ENCODE data around the gene ZBTB38.

Gene ZBTB38

GRCh38 chr3:141410846-141411245 is 42.5 kb downstream of the ZBTB38 start:
- no peak for DNase-seq (ENCODE audit: low spot score)
- in situ Hi-C loops (cut with MboI; ENCODE audit: low pct_unique_long_range_greater_than_20kb, low sequenced_read_pairs, unreplicated experiment) = no loop called here
- no peak for TF ChIP-seq CTCF (IDR thresholded peaks at IDR 0.05; ENCODE audit: extremely low read depth, insufficient read depth, missing control alignments)

- in situ Hi-C loops (cut with MboI; ENCODE audit: low pct_unique_long_range_greater_than_20kb, low sequenced_read_pairs, unreplicated experiment) = no loop called here
- no peak for TF ChIP-seq CTCF (IDR thresholded peaks at IDR 0.05; ENCODE audit: extremely low read depth, insufficient read depth, missing control alignments)
- peak; percentile 45 for DNase-seq (ENCODE audit: low spot score)
Measured at GRCh38 chr3:141411251-141411771, 43.0 kb downstream of the ZBTB38 start.

- DNase-seq (ENCODE audit: low spot score) = peak; percentile 54
Measured at GRCh38 chr3:141412087-141412935, 44.0 kb downstream of the ZBTB38 start.

GRCh38 chr3:141412936-141413354 is 44.6 kb downstream of the ZBTB38 start:
- no peak for DNase-seq (ENCODE audit: low spot score)
- TF ChIP-seq CTCF (IDR thresholded peaks at IDR 0.05; ENCODE audit: extremely low read depth, insufficient read depth, missing control alignments) = no peak
- in situ Hi-C loops (cut with MboI; ENCODE audit: low pct_unique_long_range_greater_than_20kb, low sequenced_read_pairs, unreplicated experiment) = no loop called here

More at GRCh38 chr3:141412087-141412935, 44.0 kb downstream of the ZBTB38 start:
- in situ Hi-C loops (cut with MboI; ENCODE audit: low pct_unique_long_range_greater_than_20kb, low sequenced_read_pairs, unreplicated experiment) = no loop called here
- TF ChIP-seq CTCF (IDR thresholded peaks at IDR 0.05; ENCODE audit: extremely low read depth, insufficient read depth, missing control alignments) = no peak

- no peak for DNase-seq (ENCODE audit: low spot score)
- in situ Hi-C loops (cut with MboI; ENCODE audit: low pct_unique_long_range_greater_than_20kb, low sequenced_read_pairs, unreplicated experiment) = no loop called here
- TF ChIP-seq CTCF (IDR thresholded peaks at IDR 0.05; ENCODE audit: extremely low read depth, insufficient read depth, missing control alignments) = no peak
Measured at GRCh38 chr3:141413391-141413790, 45.1 kb downstream of the ZBTB38 start.

GRCh38 chr3:141413801-141414689 is 45.7 kb downstream of the ZBTB38 start:
- TF ChIP-seq CTCF (IDR thresholded peaks at IDR 0.05; ENCODE audit: extremely low read depth, insufficient read depth, missing control alignments) = no peak
- in situ Hi-C loops (cut with MboI; ENCODE audit: low pct_unique_long_range_greater_than_20kb, low sequenced_read_pairs, unreplicated experiment) = no loop called here
- no peak for DNase-seq (ENCODE audit: low spot score)
